Choroid plexus epithelial cell (primary cell): ENCODE measurements around the gene DIO1.

Experiments
- DNase-seq: peaks from one replicate; pipeline ENCODE4 v3.0.0-alpha.2; 2010; ENCODE audit warnings: low read depth
- H3K4me3 ChIP-seq: 2 replicates; pipeline ENCODE4 v1.5.1; 2011; ENCODE audit warnings: low read depth, mild to moderate bottlenecking, control low read depth, low read length, moderate library complexity
- TF ChIP-seq, protein P1 (sequence below): conservative IDR thresholded peaks from 2 replicates; pipeline ENCODE4 v1.5.1; 2011; ENCODE audit warnings: low read depth, mild to moderate bottlenecking, control low read depth, inconsistent platforms, low read length, moderate library complexity

DIO1 gene

DNA sequence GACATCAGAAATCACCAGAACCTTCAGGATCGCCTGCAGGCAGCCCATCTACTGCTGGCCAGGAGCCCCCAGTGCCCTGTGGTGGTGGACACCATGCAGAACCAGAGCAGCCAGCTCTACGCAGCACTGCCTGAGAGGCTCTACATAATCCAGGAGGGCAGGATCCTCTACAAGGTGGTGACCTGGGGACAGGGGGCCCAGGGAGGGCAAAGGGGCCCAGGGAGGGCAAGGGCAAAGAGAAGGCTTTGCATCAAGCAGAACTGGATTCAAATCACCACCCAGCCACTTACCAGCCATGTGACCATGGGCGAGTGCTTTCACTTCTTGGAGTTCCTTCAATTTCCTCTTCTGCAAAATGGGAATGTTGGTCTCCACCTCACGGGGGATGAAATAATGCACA is 12.1 kb downstream of the DIO1 start:
- H3K4me3 ChIP-seq: no peak overlapping the region

DNA sequence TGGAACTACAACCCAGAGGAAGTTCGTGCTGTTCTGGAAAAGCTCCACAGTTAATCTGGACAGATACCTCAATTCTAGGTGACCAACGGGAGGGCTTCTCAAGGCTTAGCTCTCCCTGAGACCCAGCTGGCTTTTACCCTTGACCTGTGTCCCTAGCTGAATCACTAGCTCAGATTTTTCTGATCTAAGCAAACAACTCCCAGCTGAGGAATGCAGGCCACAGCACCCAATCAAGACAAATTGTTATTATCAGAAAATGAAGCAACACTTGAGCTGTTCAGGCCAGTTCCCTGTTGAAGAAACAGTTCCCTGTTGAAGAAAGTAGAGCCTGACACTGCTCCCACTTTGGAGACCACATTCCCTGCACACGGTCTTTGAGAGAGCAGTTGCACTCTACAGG is 16.0 kb downstream of the DIO1 start:
- no peak overlapping the region for H3K4me3 ChIP-seq
- DNase-seq: peak; percentile 60
- TF ChIP-seq, protein P1, sequence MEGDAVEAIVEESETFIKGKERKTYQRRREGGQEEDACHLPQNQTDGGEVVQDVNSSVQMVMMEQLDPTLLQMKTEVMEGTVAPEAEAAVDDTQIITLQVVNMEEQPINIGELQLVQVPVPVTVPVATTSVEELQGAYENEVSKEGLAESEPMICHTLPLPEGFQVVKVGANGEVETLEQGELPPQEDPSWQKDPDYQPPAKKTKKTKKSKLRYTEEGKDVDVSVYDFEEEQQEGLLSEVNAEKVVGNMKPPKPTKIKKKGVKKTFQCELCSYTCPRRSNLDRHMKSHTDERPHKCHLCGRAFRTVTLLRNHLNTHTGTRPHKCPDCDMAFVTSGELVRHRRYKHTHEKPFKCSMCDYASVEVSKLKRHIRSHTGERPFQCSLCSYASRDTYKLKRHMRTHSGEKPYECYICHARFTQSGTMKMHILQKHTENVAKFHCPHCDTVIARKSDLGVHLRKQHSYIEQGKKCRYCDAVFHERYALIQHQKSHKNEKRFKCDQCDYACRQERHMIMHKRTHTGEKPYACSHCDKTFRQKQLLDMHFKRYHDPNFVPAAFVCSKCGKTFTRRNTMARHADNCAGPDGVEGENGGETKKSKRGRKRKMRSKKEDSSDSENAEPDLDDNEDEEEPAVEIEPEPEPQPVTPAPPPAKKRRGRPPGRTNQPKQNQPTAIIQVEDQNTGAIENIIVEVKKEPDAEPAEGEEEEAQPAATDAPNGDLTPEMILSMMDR: no peak

More for the DNA sequence above, 12.1 kb downstream of the DIO1 start:
- TF ChIP-seq, protein P1: no peak
- DNase-seq: no peak

- H3K4me3 ChIP-seq: no peak overlapping the region
- no peak for DNase-seq
- TF ChIP-seq, protein P1: no peak
Observed at GRCh38 chr1:53911442-53911841, 17.5 kb downstream of the DIO1 start.

DNA sequence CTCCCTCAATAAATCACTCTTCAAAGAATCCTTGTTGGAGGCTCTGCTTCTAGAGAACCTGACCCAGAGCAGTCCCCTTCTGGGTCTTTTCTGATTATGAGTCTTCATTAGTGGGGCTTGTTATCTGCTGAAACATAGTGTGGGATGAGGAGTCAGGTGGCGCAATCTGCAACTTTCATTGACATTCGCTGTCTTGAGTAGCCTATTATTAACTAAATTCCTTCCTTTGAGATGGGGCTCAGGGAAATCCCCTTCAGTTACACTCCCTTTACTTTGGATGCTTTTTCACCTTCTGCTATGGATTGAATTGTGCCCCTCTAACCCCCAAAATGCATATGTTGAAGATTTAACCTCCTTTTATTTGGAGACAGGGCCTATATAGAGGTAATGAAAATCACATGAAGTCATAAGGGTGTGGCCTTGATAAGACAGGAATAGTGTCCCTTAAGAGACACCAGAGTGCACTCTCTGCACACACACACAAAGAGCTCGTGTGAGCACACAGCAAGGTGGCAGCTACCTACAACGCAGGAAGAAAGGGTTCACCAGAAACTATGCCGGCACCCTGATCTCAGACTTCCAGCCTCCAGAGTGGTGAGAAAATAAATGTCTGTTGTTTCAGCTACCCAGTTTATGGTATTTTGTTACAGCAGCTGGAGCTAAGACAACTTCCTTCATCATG is 19.5 kb downstream of the DIO1 start:
- TF ChIP-seq, protein P1: no peak
- DNase-seq: no peak

GRCh38 chr1:53918343-53918742 is 24.4 kb downstream of the DIO1 start:
- TF ChIP-seq, protein P1: no peak
- peak; percentile 25 for DNase-seq
- no peak overlapping the region for H3K4me3 ChIP-seq

More for the DNA sequence above, 19.5 kb downstream of the DIO1 start:
- H3K4me3 ChIP-seq: no peak overlapping the region

- DNase-seq: peak; percentile 18
- no peak overlapping the region for H3K4me3 ChIP-seq
- TF ChIP-seq, protein P1: no peak
Observed at GRCh38 chr1:53919675-53920066, 25.7 kb downstream of the DIO1 start.

DNA sequence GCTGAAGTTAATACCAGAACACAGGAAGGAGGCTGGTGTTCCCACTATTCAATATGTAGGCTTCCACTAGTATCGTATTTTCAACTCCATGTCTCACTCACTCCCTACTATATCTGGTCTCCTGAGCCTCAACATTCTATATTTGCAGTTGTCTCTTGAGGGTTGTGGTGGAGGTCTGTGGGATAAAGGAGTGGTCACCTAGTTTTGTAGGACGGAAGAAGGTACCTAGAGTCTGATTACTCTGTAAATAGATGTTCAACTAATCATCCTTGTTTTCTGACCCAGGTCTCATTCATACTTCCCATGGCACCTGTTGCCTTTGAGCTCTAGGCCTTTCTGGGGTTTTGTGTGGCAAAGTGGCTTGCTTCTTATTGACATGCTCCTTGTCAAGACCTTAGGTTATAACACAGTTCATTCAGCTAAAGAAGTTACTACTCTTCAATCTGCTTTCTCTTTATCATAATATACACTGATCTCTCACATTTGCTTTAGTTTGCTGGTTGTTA is 33.4 kb downstream of the DIO1 start:
- DNase-seq: no peak
- TF ChIP-seq, protein P1: no peak
- H3K4me3 ChIP-seq: no peak overlapping the region
